A673 (cell line): ENCODE measurements around the gene AMZ1.

Experiments used
- CTCF ChIP-seq: fragments of 300-800, 200-600 bp; sonication (generic); conservative IDR thresholded peaks from 2 replicates; pipeline ENCODE4 v1.5.1; 2017; ENCODE audit warnings: low read depth, mild to moderate bottlenecking, antibody characterized with exemption, low read length, moderate library complexity, mixed read lengths
- EZH2 ChIP-seq: fragments of 200-600 bp; sonication (generic); IDR thresholded peaks from 2 replicates; pipeline ENCODE4 v1.6.1; 2017; ENCODE audit warnings: borderline replicate concordance, low read depth, mild to moderate bottlenecking, mixed read lengths, antibody characterized with exemption, low read length; ENCODE audit not compliant: poor library complexity, severe bottlenecking

GRCh38 chr7:2708041-2708440 is 20.0 kb downstream of the AMZ1 start:
- TF ChIP-seq CTCF: no peak
- no peak for TF ChIP-seq EZH2
